Cerebellar nuclear complex (tissue), 1 donor: Measurements from ENCODE around the gene UBXN10.

Experiments used
- DNase-seq, 2 experiments: peaks; one replicate each; lab custom pipeline; 2025; lab: John Stamatoyannopoulos, UW

UBXN10 gene

GRCh38 chr1:20151906-20152598 is 33.8 kb upstream of the UBXN10 start:
- DNase-seq = no peak

GRCh38 chr1:20152599-20152930 is 33.3 kb upstream of the UBXN10 start:
- no peak for DNase-seq

DNA sequence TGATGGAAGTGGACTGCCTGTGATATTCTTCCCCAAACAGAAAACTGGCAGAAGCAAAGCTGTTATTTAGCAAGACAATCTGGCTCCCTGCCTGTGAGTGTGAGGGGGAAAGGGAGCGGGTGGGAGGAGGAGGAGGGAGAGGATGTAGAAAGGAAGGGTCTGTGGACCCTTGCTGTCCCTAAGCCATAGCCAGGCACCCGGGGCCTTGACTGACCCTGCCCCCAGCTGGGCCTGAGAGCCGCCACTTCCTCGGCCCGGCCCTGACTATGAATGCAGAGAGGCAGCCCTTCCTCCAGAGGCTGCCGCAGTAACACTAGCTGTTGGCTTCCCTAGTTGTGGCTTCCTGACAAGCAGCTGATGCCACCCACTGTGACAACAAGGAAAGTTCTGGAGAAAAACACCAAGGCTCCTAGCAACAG is 32.9 kb upstream of the UBXN10 start:
- DNase-seq = no peak

DNA sequence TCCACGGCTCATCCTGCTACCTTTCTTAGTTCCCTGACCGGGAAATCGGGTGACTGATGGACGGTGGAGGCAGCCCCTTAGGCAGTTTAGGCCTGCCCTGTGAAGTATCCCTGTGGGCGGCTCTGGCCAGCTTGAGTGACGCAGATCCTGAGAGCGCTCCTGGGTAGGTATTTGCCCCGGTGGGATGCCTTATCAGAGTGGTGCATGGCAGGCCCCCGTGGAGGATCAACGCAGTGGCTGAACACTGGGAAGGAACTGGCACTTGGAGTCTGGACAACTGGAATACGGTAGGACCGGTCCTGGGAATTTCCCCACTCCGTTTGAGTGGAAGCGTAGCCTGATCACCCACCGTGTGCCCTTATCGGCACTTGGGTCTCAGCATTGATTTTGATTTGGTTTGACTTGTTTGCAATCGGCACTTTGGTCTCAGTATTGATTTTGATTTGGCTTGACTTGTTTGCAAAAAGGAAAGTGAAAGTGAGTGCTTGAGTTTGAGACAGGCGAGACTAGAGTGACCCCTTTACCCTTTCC is 31.5 kb upstream of the UBXN10 start:
- DNase-seq = no peak

DNA sequence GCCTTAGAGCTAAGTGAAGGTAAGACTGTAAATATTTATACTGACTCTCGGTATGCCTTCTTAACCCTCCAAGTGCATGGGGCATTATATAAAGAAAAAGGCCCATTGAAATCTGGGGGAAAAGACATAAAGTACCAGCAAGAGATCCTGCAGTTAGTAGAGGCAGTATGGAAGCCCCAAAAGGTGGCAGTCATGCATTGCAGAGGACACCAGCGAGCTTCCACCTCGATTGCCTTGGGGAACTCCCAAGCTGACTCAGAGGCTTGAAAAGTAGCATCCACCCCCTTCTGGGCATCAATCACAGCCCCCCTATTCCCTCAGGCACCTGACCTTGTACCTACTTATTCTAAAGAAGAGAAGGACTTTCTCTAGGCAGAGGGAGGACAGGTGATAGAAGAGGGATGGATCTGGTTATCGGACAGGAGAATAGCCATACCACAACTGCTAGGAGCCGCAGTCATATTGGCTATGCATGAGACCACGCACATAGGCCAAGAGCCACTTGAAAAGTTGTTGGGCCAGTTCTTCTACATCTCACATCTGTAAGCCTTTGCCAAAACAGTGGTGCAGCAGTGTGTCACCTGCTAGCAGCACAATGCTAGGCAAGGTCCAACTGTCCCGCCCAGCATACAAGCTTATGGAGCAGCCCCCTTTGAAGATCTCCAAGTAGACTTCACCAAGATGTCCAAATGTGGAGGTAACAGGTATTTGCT is 27.4 kb upstream of the UBXN10 start:
- no peak for DNase-seq

DNA sequence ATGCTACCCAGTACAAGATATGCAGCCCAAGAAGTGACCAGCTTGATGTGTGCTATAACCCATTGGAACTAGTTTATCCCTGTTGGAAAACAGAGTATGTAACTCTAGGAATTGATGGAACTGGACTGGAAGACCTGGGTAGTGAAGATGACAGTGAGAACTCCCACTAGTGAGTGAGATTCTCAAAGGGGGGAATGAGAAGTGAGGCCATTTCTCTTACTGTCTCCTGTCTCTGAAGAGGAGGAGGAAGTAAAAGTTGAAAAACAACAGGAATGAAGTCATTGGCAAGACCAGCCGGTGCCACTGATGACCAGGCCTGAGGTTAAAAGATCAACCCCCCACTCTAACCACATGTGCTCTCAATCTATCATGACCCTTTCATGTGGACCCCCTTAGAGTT is 25.9 kb upstream of the UBXN10 start:
- no peak for DNase-seq

GRCh38 chr1:20164694-20165202 is 21.1 kb upstream of the UBXN10 start:
- no peak for DNase-seq

DNA sequence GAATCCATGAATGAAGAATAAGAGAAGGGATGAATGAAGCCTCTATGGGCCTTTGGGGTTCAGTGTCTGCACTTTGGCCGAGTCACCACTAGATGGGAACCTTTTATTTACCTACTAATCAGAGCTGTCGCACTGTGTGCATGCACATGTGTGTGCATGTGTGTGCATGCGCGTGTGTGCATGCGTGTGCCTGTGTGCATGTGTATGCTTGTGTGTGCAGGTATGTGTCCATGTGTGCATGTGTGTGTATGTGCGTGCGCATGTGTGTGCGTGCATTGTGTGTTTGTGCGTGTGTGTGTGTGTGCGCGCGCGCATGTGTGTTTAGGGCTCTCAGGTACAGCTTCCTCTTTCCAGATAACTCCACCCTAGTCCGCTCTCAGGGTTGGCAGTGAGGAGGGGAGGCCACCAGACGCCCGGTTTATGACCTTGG is 20.4 kb upstream of the UBXN10 start:
- DNase-seq = no peak

DNA sequence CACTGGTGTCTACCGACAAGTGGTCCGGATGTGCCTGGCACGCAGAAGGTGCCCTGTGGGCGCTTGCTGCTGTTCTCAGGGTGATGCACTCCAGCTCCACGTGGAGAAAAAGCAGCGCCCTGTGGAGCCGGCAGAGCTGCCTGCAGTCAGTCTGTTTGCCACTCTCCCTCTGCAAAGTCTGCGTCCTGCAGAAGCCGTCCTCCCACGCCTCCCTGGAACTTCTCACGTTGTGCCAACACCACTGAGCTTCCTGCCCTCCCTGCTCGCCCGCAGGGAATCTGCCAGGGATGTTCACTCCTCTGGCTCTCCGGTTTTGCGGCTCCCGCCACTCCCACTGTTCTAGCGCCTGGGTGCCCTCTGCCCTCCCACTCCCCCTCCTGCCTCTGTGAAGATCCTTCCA is 19.8 kb upstream of the UBXN10 start:
- DNase-seq = no peak

DNA sequence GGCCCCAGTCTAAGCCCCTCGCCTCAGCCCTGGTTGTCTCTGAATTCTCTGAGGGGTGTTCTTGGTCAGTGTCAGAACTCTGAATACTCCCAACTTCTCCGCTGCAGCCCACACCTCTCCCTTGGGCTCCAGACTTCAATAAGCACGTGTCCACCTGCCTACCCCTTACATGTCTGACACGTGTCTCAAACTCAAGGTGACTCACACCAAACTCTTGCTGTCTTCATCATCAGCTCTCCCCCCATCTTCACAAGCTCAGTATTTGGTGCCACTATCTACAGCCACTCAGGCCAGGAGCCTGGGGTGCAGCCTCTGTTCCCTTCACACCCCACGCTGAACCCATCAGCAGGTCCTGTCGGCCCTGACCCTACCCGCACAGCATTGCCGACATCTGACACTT is 18.8 kb upstream of the UBXN10 start:
- no peak for DNase-seq

DNA sequence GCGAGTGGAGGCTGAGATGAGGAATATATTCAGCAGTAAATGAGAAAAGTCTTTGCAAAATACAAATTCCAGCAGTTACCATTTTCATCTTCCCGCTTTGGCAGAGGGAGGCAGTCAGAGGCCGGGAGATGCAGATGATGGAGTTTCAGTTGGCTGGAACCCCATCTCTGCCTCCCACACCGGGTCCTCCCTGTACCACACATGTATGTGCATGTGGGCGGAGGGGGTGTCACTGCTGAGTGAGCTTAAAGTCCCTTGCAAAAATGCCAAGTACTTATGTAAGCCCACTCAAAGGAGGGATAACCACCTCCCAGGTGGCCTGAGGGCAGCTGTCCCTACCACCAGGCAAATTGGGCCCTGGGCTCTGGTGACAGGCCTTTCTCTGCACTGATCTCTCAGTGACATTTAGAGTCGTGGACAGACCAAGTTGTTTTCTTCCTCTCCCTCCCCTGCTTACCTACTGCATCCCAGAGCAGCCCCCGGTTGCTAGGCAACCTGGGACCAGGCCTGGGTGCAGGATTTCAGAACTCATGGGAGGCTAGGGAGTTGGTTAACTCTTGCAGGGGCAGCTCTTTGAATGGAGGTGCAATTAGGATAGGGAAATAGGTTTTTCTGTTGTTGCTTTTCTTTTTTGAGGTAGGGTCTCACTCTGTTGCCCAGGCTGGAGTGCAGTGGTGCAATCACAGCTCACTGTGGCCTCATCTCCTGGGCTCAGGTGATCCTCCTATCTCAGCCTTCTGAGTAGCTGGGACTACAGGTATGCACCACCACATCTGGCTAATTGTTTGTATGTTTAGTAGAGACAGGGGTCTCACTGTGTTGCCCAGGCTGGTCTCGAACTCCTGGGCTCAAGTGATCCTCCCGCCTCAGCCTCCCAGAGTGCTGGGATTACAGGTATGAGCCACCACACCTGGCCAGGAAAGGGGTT is 17.1 kb upstream of the UBXN10 start:
- DNase-seq = no peak

DNA sequence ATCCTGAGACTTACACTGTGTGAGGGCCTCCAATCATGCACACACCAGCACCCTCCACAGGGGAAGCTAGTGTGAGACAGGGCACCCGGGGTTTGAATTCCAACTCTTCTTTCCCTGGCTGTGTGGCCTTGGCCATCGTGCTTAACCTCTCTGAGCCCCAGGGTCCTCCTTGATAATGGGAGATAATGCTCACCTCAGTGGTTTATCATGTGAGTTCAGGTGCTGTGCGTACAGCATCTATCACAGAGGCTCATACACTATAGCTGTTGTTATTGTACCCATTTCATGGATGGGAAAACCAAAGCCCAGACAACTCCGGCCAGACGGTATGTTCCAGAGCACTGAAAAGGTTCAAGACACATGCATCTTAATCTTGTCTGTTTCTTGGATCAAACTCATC is 16.0 kb upstream of the UBXN10 start:
- DNase-seq = no peak

DNA sequence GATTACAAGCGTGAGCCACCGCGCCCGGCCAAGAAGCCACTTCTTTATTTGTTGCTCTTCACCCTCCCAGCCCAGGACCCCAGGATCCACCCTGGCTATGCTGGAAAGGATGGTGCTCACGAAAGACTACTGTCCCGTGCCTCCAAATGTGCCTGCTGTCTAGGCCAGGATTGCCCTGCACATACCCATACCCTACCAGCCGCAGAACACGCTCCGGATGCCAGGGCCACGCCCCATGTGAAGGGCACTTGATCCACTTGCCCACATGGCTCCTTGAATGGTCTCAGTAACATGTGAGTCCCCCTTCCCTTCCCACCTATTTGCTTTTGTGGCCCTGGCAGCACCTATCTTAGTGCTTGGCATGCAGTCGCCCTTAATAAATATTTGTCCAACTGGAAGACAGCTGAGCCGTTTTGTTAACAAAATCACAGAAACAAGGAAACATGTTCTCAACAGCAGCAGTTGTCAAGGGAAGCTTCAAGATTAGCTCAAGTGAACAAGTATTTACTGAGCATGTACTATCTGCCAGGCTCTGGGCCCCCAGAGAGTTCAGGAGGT is 13.8 kb upstream of the UBXN10 start:
- DNase-seq = no peak

GRCh38 chr1:20174937-20175666 is 10.8 kb upstream of the UBXN10 start:
- no peak for DNase-seq

DNA sequence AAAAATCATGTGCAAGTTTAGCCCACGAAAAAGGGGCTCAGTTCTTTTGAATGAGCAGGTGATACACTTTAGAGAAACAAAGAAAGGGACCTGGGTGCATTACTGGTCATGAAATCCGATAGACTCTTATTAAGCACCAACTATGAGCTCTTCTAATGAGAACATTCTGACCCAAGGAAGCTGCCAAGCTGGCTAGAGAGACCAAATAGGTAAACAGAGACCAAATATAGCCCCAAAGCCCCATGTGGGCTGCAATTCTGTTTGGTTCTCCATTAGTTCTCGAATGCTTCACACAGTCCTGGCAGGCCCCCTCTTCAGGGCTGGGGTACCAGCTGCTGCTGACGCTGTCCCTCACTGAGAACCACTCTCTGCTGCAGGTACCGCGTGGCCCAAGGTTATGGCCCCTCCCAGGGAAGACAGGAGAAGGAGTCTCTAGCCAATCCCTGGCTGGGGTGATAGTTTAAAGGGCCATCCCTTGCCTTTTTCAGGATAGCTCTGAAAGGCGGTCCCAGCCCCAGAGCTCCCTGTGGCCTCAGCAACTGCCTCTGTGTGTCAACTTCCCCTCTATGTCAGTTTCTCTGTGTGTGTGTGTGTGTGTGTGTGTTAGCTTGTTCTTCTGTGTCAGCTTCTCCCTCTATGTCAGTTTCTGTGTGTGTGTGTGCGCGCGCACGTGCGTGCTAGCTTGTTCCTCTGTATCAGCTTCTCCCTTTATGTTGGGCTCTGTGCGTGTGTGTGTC is 7.1 kb upstream of the UBXN10 start:
- DNase-seq = no peak

DNA sequence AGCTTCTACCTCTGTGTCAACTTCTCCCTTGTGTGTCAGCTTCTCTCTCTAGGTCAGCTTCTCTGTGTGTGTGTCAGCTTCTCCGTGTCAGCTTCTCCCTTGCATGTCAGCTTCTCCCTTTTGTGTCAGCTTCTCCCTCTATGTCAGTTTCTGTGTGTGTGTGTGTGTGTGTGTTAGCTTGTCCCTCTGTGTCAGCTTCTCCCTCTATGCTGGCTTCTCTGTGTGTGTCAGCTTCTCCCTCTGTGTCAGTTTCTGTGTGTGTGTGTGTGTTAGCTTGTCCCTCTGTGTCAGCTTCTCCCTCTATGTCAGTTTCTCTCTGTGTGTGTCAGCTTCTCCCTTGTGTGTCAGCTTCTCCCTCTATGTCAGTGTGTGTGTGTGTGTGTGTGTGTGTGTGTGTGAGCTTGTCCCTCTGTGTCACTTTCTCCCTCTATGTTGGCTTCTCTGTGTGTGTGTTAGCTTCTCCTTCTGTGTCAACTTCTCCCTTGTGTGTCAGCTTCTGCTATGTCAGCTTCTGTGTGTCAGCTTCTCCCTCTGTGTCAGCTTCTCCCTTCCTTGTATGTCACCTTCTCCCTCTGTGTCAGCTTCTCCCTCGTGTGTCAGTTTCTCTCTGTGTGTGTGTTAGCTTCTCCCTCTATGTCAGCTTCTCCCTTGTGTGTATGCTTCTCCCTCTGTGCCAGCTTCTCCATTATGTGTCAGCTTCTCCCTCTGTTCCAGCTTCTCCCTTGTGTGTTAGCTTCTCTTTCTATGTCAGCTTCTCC is 6.3 kb upstream of the UBXN10 start:
- no peak for DNase-seq

DNA sequence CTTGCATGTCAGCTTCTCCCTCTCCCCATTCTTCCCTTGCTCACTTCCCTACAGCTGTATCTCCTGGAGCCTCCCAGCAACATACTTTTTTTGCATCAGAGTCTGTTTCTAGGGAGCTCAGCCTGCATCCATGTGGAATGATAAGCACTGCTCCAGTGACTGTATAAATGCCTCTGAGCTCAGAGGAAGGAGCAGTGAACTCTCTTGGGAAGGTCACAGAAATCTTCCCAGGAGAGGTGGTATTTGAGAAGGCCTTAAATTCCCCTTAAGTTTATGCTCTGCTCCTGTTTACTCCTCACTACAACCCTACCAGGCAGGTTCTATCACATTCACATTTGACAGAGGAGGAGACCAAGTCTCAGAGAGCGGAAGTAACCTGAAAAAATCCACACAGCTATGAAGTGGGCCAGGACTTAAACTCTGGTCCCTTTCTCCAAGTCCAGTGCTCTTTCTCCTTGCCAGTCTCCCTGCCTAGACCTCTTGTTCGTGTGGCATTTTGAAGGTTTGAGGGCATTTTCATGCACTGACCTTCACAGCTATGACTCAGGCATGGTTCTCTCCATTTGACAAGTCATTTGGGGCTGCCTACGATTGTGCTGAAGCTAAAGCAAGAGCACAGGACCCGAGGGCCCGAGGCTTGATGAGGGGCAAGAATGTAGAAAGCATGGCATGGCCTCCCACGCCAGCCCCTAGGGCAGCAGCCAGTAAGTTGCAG is 5.6 kb upstream of the UBXN10 start:
- no peak for DNase-seq

- DNase-seq = no peak
These were observed 5.1 kb upstream of the UBXN10 start for GRCh38 chr1:20180844-20181207.

GRCh38 chr1:20182415-20182814 is 3.5 kb upstream of the UBXN10 start:
- DNase-seq = no peak
